Heart right ventricle (tissue), 16 donors: ENCODE results near the gene HAO2. TPM values are rescaled to one million over a fixed set of nuclear protein-coding genes. Genes with fewer than 3 reads are reported as not detected.

Experiments
- ATAC-seq, 8 donors: fragments of 200-7000 bp; cut with Tn5 transposase; one replicate each; pipeline ENCODE4 v1.9.1; 2020; ENCODE audit warnings: mild to moderate bottlenecking in 8 of 8, moderate library complexity in 8 of 8, moderate number of reproducible peaks in 1 of 8
- DNase-seq, 2 donors: peaks; one replicate each; pipeline ENCODE4 v3.0.0-alpha.2; 2020
- H3K27ac ChIP-seq, 10 donors: fragments of 200-600 bp; sonication (generic) in 2 of 10; one replicate each; pipeline versions ENCODE4 v1.5.0 to v1.8.0; 2020 to 2022; ENCODE audit warnings: mild to moderate bottlenecking in 3 of 10
- H3K27me3 ChIP-seq, 7 donors: fragments of 200-600 bp; one replicate each; pipeline ENCODE4 v1.8.0; 2021 to 2022; ENCODE audit warnings: mild to moderate bottlenecking in 2 of 7
- H3K36me3 ChIP-seq, 9 donors: fragments of 200-600 bp; sonication (generic) in 1 of 9; one replicate each; pipeline versions ENCODE4 v1.5.0 to v1.8.0; 2020 to 2022; ENCODE audit warnings: mild to moderate bottlenecking in 2 of 9
- H3K4me1 ChIP-seq, 9 donors: fragments of 200-600 bp; sonication (generic) in 1 of 9; one replicate each; pipeline versions ENCODE4 v1.5.0 to v1.8.0; 2020 to 2022; ENCODE audit warnings: mild to moderate bottlenecking in 4 of 9
- H3K4me3 ChIP-seq, 10 donors: fragments of 200-600 bp; sonication (generic) in 2 of 10; one replicate each; pipeline versions ENCODE4 v1.5.0 to v1.8.0; 2020 to 2022; ENCODE audit warnings: mild to moderate bottlenecking in 7 of 10, moderate library complexity in 2 of 10
- H3K9me3 ChIP-seq, 11 donors: fragments of 200-600 bp in 10 of 11; sonication (generic) in 2 of 11; one replicate each; pipeline versions ENCODE4 v1.5.0 to v1.8.0; 2013 to 2022; ENCODE audit warnings: mild to moderate bottlenecking in 2 of 11, control low read depth in 1 of 11, moderate library complexity in 1 of 11
- CTCF ChIP-seq, 9 donors: fragments of 200-600 bp; sonication (generic) in 2 of 9; IDR thresholded peaks; one replicate each; pipeline versions ENCODE4 v1.5.0 to v1.8.0; 2021 to 2022; ENCODE audit warnings: antibody characterized with exemption in 9 of 9, mild to moderate bottlenecking in 5 of 9, moderate library complexity in 1 of 9
- WGBS, 2 donors: extraction: QIAGEN DNeasy Blood & Tissue Kit; methylation state at CpG; one replicate each; pipeline ENCODE4 v1.1.7; 2013; ENCODE audit warnings: inconsistent platforms in 1 of 2; 5-methylcytosine and 5-hydroxymethylcytosine counted together
- intact Hi-C, 10 donors: fragments of 100-400 bp; cut with DNase I; formaldehyde crosslinking; loops; one replicate each; pipeline versions ENCODE4 v1.11.1 to v1.14.2; 2022
- polyA plus RNA-seq, 2 donors: library from polyadenylated mRNA; stranded (reverse); fragments of 200-250 nt; gene quantifications; one replicate each; pipeline ENCODE4 v1.2.3, GENCODE V29; 2013
- total RNA-seq, 10 donors: library from RNA; stranded (reverse); fragmentation: NEBNext Ultra II Directional in 3 of 10; extraction: Animal tissue kit (Norgen Biotek cat#: 25700) in 3 of 10; gene quantifications; one replicate each; pipeline versions ENCODE4 v1.2.1 to v1.2.4, GENCODE V29; 2021 to 2023
- donor health status: Arrhythmogenic right ventricular cardiomyopathy.
- donor health status: ischemic (EF 13 %, LVEDD 7.1; RV severe dilation, severe dysfunction).
- donor health status: healthy with polysubstance abuse.
- donor health status: DM: no; HTN: yes; CAD: no.
- donor health status: DM: no; HTN: no; CAD: no.
- donor health status: ischemic (EF 25% LVEDD 6.9; RV normal size, moderate dysfunction).
- donor health status: ischemic (EF 25% LVEDD 5.7; RV mildly dilated, moderate dysfunction).
- donor health status: healthy.
- donor health status: DM: yes; HTN: yes; CAD: no.
- donor health status: Ischemic cardiomyopathy.
- donor health status: ischemic (EF 35%, LVEDD 5.7; RV mildly dilated, moderate dysfunction).
- donor health status: nonischemic (EF 11% LVEDD 7.7; RV severe dilation, severe dysfunction).
- donor health status: DM: yes; HTN: yes; CAD: no.
- donor health status: PGD.
- donor health status: ischemic (EF 29% LVEDD 5.4; RV normal size, mild dysfunction).
- donor health status: nonischemic (EF 23%, LVEDD 6.1; RV moderate dilation, normal function).

Gene HAO2
- total and polyA plus RNA-seq, 12 donors, result 0.01 TPM; not detected in 11

- intact Hi-C loops, result no loop called here
- H3K27ac ChIP-seq, result no peak overlapping the region
- no peak for DNase-seq
- H3K36me3 ChIP-seq, result no peaks in the 10 kb centered on the region
- no peaks in the 10 kb centered on the region for H3K9me3 ChIP-seq
- H3K4me1 ChIP-seq, result peaks cover 0 to 13% (median 6%) of the 10 kb centered on the region in 9 donors
- H3K27me3 ChIP-seq, result peaks cover 0 to 20% (median 12%) of the 10 kb centered on the region in 7 donors
- no peak overlapping the region for H3K4me3 ChIP-seq
- ATAC-seq, result no peak
- 80 to 81% methylated on average over 8 of the region's 8 CpGs for WGBS, 2 donors
- no peak for TF ChIP-seq CTCF (IDR thresholded peaks at IDR 0.05)
Measured at GRCh38 chr1:119329541-119330461, 38.8 kb upstream of the HAO2 start.

DNA sequence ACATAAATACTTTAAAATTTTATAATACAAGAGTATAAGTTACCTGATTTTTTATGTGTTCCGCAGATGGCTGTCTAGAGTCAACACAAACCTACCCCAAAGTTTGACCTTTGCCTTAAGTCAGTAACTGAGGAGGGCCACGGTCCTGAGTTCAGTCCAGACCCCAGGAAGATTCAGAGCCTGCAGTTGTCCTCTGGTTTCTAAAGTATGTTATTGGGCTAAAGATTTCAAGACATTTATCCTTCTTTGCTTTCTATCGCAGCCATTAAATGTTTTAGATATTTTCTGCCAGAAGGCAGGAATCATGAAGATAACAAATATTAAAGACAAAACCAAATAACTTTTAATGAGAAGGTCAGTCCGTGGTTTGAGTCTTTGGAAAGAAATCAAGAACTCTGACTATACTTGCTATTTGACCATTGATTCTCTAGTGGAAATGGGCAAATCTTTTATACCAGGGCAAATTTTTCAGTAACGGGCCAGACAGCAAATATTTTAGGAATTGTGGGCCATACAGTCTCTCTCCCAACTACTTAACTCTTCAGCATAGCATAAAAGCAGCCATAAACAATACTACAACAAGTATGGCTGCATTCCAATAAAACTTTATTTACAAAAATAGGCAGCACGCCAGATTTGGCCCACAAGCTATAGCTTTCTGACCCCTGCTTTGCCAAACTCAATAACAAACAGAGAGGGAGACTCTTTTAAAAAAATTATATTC lies 38.0 kb upstream of the HAO2 start:
- H3K27ac ChIP-seq, result no peak overlapping the region
- no peaks in the 10 kb centered on the region for H3K36me3 ChIP-seq
- ATAC-seq (no peak), DNase-seq (no peak)
- no peak for TF ChIP-seq CTCF (IDR thresholded peaks at IDR 0.05)
- H3K4me1 ChIP-seq, result peaks cover 0 to 13% (median 6%) of the 10 kb centered on the region in 9 donors
- no peak overlapping the region for H3K4me3 ChIP-seq
- WGBS, 2 donors, result 69 to 80% methylated on average over 6 of the region's 6 CpGs
- no peaks in the 10 kb centered on the region for H3K9me3 ChIP-seq
- intact Hi-C loops, result no loop called here
- H3K27me3 ChIP-seq, result peaks cover 0 to 20% (median 12%) of the 10 kb centered on the region in 7 donors

DNA sequence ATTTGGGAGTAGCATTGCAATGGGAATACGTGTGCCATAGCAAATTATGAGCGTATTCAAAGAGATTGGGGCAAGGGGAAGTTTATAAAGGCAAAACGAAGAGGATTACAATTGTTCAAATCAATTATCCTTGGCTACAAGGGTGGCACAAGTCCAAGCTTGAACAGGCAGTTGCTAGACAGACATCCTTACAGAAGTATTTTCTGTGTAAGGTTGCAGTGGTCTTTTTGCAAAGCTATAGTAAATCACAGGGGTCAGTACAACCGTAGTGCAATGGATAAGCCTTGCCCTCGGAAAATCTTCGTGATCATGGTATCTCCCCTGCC lies 37.4 kb upstream of the HAO2 start:
- no peak overlapping the region for H3K27ac ChIP-seq
- ATAC-seq (no peak), DNase-seq (no peak)
- H3K36me3 ChIP-seq, result no peaks in the 10 kb centered on the region
- TF ChIP-seq CTCF (IDR thresholded peaks at IDR 0.05), result no peak
- H3K4me3 ChIP-seq, result no peak overlapping the region
- H3K27me3 ChIP-seq, result peaks cover 0 to 20% (median 12%) of the 10 kb centered on the region in 7 donors
- 78 to 82% methylated on average over 6 of the region's 6 CpGs for WGBS, 2 donors
- no peaks in the 10 kb centered on the region for H3K9me3 ChIP-seq
- intact Hi-C loops, result no loop called here
- peaks cover 0 to 13% (median 6%) of the 10 kb centered on the region in 9 donors for H3K4me1 ChIP-seq

- Histone ChIP-seq H3K9me3 (no peaks in the 10 kb centered on the region), H3K4me1 (peaks cover 0 to 11% (median 6%) of the 10 kb centered on the region in 9 donors), H3K27ac (no peak overlapping the region), H3K36me3 (no peaks in the 10 kb centered on the region), H3K27me3 (peaks cover 0 to 20% (median 11%) of the 10 kb centered on the region in 7 donors), H3K4me3 (no peak overlapping the region)
- no peak for ATAC-seq
- WGBS, 2 donors, result 78 to 82% methylated on average over 1 of the region's 1 CpG
- no peak for DNase-seq
- intact Hi-C loops, result no loop called here
- no peak for TF ChIP-seq CTCF (IDR thresholded peaks at IDR 0.05)
Measured at GRCh38 chr1:119331915-119332314, 36.7 kb upstream of the HAO2 start.
